GM19395 (cell line): ENCODE measurements around the gene SLC16A8.

Experiments used
- ATAC-seq: cut with Tn5 transposase; IDR thresholded peaks from one replicate; pipeline ENCODE4 v1.9.1; 2021; ENCODE audit warnings: mild to moderate bottlenecking, moderate library complexity; ENCODE audit not compliant: unreplicated experiment

The SLC16A8 gene

DNA sequence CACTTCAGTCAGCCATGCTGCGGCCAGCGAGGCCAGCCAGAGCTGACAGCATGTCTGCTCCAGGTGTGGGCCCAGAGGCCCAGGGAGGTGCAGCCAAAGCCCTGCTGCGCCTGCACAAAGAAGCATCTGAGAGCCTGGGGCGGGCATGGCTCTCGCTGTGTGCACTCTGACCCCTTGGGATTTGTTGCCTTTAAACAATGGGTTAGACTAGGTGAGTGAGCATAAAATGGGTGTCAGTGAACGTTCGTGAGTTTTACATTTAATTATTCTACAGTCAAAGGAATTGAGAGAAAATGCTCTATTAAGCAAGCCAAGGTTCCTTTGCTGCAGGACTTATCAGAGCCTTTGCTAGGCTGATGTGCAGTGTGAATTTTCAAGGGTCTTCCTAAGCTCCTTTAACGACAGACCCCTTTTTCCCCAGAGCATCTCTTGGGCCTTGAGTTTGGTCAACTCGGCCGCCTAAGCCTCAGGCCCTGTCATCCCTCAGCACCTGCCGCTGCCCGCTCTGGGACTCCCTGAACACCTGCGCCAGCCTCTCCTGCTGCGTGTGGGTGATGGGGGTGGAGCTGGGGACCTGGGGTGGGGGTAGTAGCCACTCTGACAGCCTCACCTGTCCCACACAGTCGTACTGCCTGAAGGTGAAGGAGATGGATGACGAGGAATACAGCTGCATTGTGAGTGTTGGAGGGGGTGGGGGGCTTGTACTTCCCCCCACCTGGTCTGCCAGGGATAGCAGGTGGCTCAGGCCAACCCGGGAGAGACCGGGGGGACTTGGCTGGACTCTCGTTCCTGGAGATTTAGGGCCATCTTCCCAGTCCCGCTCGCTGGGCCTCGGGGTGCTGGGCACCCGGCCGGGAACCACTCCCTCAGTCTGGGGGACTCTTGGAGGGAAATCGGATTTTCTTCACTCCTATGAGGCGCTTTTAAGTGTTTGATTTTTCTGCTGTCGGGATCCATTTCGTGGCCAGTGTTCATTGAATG, 10.5 kb downstream of the SLC16A8 start:
- ATAC-seq, result no peak

DNA sequence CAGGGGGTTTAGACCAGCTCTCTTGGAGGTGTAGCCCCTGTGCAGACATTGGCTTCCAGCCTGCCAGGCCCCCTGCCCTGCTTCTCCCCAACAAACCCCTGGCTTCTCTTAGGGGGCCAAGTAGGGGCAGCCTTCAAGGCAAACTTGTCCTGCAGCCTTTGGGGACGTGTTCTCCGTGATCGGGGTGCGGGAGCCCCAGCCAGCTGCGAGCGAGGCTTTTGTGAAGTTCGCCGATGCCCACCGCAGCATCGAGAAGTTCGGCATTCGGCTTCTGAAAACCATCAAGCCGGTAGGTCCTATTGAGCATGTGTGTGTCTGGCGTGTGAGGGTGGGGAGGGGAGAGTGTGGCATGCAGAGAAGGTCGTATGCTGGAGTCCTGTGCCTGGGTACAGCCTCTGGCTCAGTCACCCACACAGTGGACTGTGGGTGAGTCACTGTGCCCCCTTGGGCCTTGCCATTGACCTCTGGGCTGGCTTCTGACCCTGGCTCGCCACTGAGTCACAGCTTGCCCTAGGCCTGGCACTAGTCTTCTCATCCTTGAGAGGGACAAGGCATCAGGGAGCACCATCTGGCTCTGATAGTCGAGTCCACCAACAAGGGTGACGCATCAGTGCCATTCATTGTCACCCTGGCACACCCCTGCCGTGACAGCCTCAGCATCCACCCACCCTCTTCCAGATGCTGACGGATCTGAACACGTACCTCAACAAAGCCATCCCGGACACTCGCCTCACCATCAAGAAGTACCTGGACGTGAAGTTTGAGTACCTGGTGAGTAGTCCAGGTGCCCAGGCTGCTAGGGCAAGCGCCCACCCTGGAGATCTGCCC, 11.4 kb downstream of the SLC16A8 start:
- ATAC-seq, result no peak

DNA sequence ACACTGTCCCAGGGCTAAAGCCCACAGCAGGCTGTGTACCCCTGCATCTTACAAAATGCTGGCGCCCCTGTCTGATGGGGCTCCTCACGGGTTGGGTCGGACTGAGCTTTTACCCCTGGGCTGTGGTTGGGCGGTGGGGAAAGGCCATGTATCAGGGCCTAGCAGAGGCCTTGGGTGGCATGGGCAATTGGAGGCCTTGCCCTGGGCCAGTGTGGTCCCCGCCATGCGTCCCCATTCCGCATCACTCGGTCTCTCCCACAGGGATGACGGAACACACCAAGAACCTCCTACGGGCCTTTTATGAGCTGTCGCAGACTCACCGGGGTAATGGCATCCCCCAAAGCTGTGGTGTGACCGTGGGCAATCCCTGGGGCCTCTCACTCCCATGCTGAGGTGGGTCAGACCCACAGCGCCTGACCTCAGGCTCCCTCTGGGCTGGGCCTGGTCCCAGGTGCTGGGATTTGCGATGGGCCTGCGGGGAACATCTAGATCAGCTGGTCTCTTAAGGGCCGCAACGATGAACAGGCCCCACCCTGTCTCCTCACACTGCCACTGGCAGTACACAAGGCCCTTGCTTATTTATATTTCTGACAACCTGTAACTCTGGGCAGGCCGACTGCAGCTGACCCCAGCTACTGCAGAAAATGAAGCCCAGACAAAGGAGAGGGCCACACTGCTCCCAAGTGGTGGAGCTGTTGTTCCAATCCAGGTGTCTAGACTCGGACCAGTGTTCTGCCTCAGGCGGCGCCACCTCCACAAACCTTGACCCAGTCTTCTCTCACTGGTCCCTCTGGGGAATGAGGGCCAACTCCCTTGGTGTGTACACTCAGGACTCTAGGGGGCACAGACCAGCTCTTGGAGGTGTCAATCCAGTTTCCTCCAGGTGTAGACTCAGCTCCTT, 12.3 kb downstream of the SLC16A8 start:
- no peak for ATAC-seq

DNA sequence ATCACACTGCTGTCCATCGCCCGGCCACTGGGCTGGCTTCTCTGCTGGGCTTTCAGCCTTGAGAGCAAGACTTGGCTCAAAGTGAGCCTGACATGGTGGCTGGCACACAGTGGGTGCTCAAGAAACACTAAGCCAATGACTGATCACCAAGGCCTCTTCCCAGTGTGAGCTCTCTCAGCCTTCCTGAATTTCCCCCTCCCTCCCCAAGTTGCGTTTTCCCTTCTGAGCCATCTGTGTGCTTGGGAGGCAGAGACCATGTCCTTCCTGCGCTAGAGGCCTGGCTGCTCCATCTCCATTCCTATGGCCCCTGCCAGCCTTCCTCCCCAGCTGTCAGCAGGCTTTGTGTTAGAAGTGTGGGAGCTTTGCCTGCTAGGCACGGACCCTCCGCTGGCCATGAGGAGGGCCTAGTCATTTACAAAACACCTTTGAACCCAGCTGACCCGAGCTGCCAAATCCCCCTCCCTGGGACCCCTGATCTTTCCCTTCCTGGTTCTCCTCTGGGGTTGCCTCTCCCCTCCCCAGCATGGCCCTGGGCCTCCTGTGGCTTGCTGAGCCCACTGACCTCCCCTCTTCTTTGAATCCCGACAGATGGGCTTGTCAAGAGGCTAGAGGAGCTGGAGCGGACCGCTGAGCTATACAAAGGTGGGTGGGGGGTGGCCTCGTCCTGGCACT, 13.6 kb downstream of the SLC16A8 start:
- ATAC-seq, result no peak

DNA sequence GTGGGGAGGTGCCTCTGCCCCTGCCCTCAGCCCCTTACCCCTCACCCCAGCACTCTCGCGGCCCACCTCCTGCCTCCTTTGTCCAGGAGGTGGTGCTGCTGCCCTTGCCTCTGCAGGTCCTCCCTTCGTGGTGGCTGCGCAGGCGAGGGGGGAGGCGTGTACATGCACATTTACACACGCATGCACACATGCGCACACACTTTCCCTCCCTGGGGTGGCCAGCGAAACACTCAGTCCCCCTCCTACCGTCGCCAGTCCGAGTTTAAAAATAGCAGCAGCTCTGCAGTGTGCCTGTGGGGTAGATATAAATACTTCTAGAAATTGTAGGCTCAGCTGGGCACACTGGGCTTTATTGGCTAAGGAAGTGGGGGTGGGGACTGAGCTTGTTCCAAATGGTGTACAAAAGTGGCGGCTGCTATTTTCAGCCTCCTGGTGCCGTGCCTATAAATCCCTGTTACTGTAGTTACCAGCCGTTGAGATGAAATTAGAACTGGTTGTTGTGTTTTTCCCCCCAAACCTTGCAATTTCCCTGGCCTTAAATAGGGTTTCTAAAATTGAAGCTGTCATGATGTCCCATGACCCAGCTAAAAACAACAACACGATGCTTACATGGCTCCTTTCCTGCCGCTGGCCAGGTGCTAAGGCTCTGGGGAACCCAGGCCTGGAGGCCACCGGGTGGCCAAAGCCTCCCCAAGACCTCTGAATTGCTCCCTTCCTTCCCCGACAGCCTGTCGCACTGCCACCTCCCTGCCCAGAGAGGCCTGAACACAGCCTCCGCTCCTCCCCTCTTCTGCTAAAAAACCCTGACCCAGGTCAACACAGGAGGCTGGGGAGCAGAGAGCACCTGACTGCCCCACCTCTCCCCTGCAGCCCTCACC, 14.4 kb downstream of the SLC16A8 start:
- ATAC-seq, result no peak

DNA sequence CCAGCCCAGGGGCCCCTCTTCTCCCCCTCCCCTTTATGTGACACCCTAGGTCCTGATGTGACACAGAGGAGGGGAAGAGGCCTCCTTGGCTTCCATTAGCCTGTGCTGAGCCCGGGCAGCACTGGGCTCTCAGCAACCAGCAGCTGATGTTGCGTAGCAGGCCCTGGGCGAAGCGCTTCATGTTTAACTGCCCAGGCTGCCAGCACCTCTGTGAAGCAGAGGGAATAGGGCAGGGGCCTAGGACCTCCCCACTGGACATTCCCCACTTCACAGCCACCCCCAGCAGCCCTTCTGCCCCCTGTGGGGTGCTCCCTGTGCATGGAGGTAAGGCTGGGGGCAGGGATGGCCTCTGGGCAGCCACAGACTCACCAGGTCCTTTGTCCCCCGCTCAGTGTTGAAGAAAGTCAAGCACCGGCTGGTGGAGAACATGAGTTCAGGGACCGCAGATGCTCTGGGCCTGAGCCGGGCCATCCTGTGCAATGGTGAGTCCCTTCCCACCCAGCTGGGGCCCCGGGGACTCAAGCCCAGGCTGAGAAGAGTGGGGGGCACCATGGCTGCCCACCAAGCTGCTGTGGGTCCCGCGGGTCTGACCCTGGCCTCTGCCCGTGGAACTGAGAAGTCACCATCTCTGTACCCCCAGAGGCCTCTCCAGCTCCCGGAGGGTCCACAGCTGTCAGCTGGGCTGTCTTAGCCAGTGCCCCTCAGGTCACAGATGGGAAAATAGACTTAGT, 15.2 kb downstream of the SLC16A8 start:
- ATAC-seq, result no peak

DNA sequence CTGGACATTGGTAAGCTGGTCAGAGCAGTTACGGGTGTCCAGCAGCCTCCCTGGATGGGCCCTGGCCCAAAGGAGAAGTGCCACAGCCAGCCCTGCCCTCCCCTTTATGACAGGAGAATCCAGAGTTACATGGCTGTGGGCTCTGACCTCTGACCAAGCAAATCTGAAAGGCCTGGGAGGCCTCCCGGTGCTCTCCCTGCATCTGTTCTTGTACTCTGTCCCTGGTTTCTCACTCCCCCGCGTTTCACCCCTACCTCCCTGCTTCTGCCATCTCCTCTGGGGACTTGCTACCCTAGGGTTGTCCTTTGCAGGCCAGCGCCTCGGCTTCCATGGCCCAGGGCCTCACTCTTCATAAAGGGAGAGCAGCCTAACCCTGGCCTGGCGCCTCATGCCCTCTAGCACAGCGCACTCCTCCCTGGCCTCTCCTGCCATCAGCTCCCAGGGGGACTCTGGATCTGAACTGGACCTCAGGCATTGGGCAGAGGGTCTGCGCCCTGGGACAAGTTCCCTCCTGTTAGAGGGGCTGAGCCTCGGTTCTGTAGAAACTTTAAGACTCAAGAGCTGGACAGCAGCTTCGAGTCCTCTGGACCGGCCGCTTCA, 16.1 kb downstream of the SLC16A8 start:
- ATAC-seq, result no peak

DNA sequence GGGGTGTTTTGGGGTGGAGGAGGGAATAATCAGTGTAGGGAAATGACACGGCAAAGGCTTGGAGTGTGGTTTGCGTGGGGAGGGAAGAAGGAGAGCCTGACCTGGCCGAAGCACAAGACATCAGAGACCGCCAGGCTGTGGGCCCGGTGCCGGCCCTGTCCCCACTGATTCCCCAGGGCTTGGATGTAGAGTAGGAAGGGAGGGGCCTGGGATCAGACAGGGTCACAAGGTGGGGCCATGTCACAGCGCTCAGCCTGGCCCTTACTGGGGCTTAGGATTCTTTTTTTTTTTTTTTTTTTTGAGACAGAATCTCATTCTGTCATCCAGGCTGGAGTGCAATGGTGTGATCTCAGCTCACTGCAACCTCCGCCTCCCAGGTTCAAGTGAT, 17.0 kb downstream of the SLC16A8 start:
- no peak for ATAC-seq

DNA sequence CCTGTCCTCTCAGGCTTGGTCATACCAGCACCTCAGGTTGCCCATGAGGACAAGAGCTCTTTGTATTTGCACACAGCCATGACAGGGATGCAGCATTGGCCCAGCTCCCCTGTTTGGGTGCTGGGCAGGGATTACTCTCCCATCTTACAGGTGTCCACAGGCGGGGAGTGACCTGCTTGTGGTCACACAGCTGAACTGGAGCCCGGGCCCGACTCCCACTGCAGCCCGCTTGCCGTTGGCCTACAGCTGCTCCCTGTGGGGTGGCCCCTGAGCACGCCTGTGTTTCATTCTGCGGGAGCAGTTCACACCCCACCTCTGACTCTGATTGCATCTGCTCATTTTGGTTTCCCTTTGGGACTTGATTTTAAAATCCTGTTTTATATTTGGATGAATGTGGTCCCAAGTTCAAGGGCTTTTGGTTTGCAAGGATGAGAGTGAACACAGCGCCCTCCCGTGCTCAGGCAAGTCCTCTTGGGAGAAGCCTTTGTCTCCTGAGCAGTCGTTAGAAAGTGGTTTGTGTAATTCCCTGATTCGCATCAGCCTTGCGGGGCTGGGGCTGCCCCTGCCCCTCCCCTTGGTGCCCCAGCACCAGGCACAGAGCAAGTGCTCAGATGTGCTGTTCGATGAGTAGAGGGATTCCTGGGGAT, 17.5 kb downstream of the SLC16A8 start:
- no peak for ATAC-seq

DNA sequence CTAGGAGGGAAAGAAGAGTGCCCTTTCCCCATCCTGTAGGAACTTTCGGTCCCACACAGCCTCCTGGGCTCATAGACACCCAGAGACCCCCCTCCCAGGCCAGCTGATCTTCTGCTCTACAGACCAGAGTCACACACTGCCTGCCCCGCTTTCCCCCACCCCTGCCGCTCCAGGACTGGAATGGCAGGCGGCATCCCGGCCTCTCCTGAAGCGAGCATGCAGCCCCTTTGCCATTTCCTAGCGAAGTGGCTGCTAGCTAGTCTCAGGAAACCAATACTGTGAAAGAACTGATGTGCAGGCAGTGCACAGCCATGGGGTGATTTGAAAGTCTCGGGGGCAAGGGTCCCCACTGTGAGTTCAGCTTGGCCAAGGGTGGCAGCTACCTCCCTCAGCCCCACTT, 18.4 kb downstream of the SLC16A8 start:
- no peak for ATAC-seq

DNA sequence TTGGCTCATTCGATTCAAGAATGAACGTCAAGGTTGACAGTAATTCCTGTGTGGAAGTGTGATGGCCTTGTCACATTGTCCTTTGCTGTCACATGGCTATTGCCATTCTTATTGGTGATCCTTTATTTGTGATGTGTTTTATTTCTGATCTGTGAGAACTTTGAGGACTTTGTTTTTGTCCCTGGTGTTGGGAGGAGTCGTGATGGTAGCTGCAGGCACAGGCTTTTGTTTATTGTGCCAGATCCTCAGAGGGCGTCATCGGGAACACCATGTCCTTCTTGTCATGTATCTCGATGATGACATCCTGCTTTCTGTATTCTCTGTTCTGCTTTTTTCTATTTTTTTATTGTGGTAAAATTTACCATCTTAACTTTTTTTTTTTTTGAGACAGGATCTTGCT, 21.2 kb downstream of the SLC16A8 start:
- no peak for ATAC-seq

DNA sequence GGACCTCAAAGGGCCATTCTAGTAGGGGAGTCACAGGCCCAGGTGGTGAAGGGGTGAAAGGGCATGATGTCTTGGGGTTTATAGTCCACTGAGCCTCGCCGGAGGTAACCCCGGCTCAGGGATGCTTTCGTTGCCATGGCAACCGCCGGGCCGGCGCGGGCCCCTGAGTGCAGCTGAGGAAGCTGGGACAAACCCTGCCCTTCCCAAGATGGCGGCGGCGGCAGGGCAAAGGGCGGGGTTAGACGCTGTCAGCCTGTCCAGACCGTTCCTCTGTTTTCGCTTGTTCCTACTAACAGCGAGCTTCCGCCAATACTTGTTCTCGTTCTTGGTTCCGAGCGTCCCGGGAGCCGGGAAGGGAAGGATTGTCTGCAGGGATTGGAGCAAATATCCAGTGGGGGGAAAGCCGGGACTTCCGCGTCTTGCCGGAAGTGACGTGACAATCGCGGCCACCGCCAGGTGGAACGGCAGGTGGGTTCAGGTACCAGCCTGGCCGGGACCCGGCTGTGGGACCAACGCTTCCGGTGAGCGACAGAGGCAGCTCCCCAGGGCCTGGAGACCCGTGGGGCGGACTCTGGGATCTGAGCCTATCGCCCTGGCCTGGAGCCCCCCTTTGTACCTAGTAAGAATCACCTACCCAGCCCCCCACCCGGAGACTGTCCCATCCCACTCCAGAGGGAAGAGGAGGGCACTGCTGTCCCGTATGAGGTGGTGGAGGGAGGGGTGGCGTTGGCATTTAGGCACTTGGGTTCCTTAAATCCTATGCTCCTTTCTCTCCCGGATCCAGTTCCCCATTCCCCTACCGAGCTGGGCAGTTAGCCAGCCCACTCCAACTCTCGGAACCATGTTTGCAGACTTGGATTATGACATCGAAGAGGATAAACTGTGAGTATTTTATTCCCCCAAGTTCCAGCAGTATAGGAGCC, 26.8 kb downstream of the SLC16A8 start, which contains the start of gene PICK1:
PICK1 (plus strand) TSS at position 436 of the 923 bp plus-strand sequence; CDS start at position 842, 406 bp downstream.
- ATAC-seq, result no peak

DNA sequence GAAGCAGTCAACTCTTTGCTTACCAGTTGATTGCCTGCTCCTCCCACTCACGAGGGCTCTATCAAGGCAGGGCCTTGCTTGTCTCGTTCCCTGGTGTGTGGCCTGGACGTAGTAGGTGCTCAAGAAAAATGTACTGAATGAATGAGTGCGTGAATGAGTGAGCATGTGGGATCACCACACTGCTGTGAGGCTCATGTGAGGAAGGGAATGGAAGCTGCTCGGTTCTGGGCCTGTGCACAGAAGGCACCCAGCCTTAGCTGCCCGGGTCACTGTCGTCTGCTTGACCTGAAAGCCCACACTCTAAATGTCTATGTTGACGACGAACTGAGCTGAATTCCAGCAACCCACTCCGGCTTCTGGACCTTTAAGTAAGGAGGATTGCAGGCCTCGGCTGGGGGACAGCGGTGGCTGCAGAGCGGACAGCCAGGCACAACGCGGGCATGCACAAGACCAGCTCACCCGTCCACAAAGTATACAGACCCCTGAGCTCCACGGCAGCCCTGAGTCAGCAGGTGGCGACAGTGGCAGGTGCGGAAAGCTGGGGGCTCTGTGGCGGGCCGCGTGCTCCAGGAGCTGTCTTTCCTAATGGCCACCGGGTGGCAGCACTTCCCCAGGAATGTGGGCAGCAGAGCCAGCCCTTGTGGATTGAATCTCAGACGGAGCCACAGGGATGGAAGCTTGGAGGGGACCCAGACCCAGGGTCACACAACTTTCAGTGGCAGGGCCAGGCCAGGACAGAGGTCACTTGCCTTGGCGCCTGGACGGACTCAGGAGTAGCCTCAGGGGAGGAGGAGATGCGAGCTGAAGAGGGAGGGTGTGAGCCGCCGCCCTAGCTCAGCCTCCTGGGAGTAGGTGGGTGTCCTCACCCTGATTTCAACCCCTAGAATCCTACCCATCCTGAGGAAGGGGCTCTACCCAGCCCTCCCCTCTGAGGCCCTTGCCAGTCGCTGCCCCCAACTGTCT, 31.8 kb downstream of the SLC16A8 start:
- ATAC-seq, result no peak

DNA sequence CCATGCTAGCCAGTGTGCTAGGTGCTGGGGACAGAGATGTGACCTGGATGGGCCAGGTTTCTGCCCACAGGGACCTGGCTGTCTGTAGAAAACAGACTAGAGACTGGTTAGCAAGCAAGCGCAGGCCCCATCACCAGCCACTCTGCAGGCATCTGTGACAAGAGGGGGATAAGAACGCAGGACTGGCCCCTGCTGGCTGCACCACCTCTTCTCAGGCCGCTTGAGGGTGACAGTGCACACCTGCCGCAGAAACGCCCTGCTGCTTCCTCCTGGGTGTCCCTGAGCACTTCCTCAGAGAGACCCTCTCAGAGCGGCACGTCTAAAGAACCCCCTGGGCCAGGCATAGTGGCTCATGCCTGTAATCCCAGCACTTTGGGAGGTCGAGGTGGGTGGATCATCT, 32.7 kb downstream of the SLC16A8 start:
- no peak for ATAC-seq

DNA sequence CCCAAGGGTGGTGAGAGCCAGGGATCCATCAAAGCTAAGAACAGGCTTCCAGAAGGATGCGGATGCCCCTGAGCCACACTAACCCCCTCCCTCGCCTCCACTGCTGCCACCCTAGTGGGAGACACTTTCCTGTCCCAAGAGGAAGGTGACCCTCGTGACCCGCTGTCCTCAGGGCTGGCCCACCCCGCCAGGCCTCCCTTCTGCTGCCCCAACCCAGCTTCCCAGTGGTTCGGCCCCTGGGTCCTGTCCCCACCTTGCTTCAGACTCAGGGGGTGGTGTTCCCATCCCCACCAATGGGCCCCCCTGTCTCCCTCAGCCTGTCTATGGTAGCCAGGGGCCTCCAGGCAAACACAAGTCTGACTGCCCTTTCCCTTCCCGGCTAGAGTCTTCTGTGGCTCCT, 33.3 kb downstream of the SLC16A8 start:
- no peak for ATAC-seq
